ENCODE data around the gene NCMAP. TPM values are rescaled to one million over a fixed set of nuclear protein-coding genes. Genes with fewer than 3 reads are reported as not detected.

Gene NCMAP
- total RNA-seq, 4 donors from 2014 or later = 0.16 TPM; not detected in 3

- no peak for DNase-seq (ENCODE audit: low spot score)
- no peak for TF ChIP-seq CTCF (IDR thresholded peaks at IDR 0.05)
- no peak for ATAC-seq (ENCODE audit: low FRiP score)
Observed at GRCh38 chr1:24535021-24535424, 20.9 kb upstream of the NCMAP start.

GRCh38 chr1:24535778-24536177 lies 20.1 kb upstream of the NCMAP start:
- no peak for TF ChIP-seq CTCF (IDR thresholded peaks at IDR 0.05)
- DNase-seq (ENCODE audit: low spot score) (no peak), ATAC-seq (ENCODE audit: low FRiP score) (no peak)

GRCh38 chr1:24536391-24536840 lies 19.5 kb upstream of the NCMAP start:
- DNase-seq (ENCODE audit: low spot score) (no peak), ATAC-seq (ENCODE audit: low FRiP score) (no peak)
- TF ChIP-seq CTCF (IDR thresholded peaks at IDR 0.05) = no peak

GRCh38 chr1:24540051-24540905 lies 15.6 kb upstream of the NCMAP start:
- ATAC-seq (ENCODE audit: low FRiP score) (no peak), DNase-seq (ENCODE audit: low spot score) (no peak)
- no peak for TF ChIP-seq CTCF (IDR thresholded peaks at IDR 0.05)

- no peak for ATAC-seq (ENCODE audit: low FRiP score)
Observed at GRCh38 chr1:24540906-24541710, 14.8 kb upstream of the NCMAP start.

GRCh38 chr1:24541711-24542346 lies 14.1 kb upstream of the NCMAP start:
- ATAC-seq (ENCODE audit: low FRiP score) (no peak), DNase-seq (ENCODE audit: low spot score) (no peak)
- TF ChIP-seq CTCF (IDR thresholded peaks at IDR 0.05) = no peak

More at GRCh38 chr1:24540906-24541710, 14.8 kb upstream of the NCMAP start:
- no peak for DNase-seq (ENCODE audit: low spot score)
- TF ChIP-seq CTCF (IDR thresholded peaks at IDR 0.05) = no peak
